SHP77 (cell line): ENCODE measurements around the gene ZNF362.
A peak's percentile ranks its signal among the peaks of the same experiment; 100 is the strongest.

Experiments used
- DNase-seq, 2 experiments: peaks; one replicate each; lab custom pipeline; 2025; lab: John Stamatoyannopoulos, UW

Gene ZNF362

GRCh38 chr1:33244809-33245186 is 11.5 kb upstream of the ZNF362 start:
- DNase-seq: no peak

- no peak for DNase-seq
Observed at GRCh38 chr1:33246171-33246570, 10.1 kb upstream of the ZNF362 start.

DNA sequence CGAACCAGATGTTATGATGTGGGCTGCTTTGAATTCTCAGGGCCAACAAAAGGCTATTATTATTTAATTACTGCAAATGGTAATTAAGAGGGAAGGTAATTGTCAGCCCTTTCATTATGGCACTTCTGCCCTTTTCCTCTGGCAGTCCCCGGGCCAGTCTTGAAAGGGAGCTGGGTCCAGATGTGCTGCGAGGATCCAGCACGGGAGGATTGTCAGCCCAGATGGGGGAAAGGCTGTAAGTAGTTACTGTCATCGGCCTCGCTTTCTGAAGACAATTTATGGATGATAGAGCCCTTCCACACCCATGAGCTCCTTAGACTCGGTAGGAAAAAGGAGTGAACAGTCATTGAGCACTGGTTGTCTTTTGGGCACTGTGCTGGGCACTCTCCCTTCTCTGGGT is 8.7 kb upstream of the ZNF362 start:
- no peak for DNase-seq

DNA sequence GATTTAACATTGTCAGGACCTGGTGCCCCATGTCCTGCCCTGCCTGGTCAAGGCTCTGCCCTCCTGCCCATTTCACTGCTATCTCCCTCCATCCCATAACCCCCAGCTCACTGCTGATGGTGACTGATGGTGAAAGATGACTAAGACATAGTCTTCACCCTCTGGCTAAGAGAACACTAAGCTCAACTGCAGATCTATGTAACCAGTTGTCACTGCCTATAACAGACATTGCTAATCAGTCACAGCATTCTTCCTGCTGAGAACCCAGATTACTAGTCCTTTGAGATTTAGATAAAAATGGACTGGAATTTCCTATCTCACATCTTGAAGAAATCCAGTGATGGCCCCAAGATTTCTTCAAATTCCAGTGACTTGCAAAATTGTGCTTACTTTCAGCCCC is 8.0 kb upstream of the ZNF362 start:
- DNase-seq: no peak

- DNase-seq: no peak
Observed at GRCh38 chr1:33249422-33249821, 6.9 kb upstream of the ZNF362 start.

GRCh38 chr1:33250217-33250616 is 6.1 kb upstream of the ZNF362 start:
- DNase-seq: no peak

GRCh38 chr1:33250724-33251123 is 5.6 kb upstream of the ZNF362 start:
- DNase-seq: no peak

DNA sequence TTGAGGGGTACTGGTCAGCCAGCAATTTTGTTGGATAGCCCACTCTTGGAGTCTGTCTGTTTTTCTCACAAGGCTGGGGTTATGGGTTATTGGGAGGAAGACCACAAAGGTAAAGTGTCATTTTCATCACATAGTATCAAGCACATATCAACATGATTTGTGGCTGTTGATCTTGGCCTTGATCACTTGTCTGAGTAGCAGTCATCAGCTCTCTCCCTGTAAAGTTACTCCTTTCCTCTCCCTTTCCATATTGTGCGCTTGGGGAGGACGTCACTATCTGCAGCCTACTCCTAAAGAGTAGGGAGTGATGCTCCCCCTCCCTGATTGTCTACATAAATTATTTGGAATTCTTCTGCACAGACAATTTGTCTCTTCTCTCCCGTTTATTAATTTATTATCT is 1.8 kb upstream of the ZNF362 start:
- DNase-seq: no peak

DNA sequence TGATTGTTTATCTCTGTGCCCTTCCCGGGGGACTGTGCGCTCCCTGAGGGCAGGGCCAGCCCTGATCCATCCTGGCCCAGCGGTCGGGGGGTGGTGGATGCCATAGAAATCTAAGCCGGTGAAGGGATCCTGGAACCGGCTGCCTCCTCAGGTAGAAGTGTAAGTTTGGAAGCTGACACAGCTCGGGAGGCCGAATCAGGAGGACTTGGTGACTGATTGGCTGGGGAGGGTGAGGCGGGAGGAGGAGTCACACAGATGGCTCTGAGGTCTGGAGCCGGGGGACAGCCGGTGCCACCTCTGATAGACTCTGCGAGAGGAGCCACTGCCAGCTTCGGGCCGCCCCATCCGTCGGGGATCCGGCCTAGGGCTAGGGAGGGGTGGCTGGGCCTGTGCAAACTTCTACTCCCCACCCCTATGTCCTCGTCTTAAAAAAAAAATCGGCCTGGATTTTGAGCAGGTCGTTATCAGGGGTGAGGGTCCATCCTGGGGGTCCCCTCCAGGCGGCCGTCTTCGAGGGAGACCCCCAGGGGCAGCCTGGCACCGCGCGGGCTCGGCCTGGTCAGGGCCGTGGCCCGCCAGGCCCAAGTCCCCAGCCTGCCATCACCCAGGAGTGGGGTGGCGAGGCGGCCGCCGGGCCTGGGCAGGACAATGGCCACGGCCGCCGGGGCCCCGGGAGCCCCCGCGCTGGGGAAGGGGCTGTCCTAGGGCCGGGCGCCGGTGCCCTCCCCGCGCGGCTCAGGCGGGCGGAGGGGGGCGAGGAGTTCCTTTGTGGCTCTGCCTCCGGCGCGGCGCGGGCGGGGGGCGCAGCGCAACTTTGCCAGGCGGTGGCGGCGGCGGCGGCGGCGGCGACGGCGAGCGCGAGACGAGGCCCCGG is 708 bp upstream of the ZNF362 start:
- peak; percentile 75 to 78 for DNase-seq

DNA sequence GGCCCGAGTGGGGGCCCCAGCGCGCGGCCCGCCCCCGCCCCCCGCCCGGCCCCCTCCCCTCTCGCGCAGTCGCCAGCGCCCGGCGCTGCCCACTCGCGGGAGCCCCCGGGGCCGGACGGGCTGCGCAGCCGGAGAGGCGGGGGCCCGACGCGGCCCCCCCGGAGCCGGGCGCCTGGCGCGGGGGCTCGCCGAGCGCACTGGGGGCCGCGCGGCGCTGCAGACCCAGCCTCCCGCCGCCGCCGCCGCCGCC is 146 bp upstream of the ZNF362 start:
- peak; percentile 5 to 26 for DNase-seq

DNA sequence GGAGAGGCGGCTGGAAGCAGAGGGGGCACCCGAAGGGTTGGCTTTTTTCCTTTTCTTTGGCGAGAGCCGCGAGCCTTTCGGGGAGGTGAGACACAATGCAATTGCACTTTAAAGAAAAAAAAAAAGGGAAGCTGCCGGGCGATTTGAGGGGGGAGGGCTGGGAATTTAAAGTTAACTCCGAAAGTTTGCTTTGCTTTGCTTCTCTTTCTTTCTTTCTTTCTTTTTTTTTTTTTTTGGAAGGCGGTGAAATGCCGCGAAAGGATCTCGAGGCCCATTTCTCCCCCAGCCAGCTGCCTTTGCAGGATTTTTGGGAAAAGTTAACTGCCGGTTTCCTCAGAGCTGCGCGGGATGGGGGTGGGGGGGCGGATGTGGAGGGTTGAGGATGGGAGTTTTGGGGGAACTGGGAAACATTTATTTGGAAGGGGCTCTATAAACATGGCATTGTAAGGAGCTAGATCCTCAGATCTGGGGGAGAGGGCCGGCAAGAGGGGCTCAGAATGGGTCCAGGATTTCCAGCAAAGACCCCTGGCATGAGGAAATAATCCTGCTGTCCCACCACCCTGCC is 997 bp downstream of the ZNF362 start:
- no peak for DNase-seq

DNA sequence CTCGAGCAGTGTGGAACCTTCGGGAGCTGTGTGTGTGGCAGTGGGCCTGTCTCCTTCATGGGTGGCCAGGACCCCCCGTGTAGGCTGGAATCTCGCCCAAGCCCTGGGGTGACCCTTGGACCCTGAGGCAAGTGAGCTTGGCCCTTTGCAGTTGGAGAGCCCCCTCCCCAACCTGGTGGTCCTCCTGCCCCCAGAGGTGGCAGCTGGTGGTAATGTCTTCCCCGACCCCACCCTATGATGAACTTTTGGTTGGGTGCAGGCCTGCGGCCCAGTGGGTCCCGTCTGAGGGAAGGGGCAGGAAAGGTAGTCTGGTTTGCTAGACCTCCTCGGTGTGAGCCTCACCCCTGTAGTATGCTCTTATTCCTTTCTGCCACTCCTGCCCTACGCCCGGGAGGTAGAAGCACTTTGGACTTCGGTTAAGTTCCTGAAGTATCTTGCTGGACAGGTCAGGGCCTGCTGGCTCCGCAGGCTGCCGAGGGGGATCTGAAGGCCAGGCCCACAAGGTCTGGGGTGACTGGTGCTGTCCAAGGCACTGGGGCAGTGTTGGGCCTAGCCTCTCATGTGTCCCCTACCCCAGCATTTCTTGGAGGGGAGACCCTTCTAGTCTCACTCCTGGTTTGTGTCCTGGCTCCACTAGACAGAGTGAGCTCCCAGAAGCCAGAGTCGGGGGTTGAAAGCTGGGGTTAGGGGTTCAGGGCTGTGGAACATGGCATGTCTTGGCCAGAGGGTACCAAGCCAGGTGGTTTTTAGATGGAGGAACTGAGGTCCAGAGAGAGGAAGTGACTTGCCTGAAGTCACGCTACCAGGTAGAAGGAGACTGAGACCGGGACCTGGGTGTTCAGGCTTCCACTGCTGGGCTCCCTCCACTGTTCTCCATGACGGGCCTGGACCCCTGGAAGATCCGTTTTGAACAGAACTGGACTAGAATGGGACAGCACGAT is 1.8 kb downstream of the ZNF362 start:
- no peak for DNase-seq

- no peak for DNase-seq
Observed at GRCh38 chr1:33258788-33259274, 2.5 kb downstream of the ZNF362 start.

GRCh38 chr1:33259879-33260278 is 3.6 kb downstream of the ZNF362 start:
- DNase-seq: no peak

DNA sequence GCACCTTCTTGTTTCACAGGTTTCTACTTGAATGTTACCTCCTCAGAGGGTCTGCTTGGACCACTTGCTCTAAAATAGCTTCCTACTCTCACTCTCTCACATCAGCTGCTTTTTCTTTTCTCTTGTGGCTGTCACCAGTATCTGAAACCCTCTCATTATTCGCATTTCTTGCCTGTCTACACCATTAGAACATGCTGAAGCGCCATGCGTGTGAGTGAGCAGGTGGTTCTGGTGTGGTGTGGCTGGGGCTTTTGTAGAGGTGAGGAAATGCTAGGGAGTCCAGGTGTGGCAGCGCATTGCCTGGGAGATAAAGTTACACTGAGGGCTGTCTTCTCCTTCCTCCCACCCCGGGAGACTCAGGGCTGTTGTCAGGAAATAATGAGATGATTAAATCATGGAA is 4.1 kb downstream of the ZNF362 start:
- DNase-seq: no peak

GRCh38 chr1:33261344-33261743 is 5.1 kb downstream of the ZNF362 start:
- no peak for DNase-seq

DNA sequence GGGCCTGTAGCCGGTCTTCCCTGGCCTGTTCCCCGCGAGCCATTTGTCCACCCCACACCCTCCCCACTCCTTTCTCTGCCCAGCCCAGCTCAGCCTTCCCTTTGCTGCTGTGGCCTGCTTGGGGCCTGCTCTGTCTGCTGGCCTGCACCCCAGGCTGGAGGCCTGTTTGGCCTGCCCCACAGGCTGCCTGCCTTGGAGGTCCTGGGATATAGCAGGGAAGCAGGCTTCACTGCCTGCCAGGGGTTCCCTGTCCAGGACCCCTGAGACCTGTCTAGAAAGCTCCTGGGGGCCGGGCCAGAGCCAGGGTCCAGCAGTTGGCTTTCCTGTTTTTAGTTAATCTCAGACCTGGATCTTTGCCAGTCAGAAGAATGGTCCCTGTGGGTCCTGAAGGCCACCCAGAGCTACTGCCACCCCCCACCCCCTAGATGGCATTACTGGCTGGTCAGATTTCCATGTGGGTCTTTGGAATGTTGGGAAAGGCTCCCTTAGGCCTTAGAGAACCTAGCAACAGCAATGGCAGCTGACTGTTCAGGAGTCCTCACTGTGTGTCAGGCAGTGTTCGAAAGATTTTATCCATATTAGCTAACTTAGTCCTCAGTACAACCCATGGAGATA is 7.7 kb downstream of the ZNF362 start:
- DNase-seq: no peak

DNA sequence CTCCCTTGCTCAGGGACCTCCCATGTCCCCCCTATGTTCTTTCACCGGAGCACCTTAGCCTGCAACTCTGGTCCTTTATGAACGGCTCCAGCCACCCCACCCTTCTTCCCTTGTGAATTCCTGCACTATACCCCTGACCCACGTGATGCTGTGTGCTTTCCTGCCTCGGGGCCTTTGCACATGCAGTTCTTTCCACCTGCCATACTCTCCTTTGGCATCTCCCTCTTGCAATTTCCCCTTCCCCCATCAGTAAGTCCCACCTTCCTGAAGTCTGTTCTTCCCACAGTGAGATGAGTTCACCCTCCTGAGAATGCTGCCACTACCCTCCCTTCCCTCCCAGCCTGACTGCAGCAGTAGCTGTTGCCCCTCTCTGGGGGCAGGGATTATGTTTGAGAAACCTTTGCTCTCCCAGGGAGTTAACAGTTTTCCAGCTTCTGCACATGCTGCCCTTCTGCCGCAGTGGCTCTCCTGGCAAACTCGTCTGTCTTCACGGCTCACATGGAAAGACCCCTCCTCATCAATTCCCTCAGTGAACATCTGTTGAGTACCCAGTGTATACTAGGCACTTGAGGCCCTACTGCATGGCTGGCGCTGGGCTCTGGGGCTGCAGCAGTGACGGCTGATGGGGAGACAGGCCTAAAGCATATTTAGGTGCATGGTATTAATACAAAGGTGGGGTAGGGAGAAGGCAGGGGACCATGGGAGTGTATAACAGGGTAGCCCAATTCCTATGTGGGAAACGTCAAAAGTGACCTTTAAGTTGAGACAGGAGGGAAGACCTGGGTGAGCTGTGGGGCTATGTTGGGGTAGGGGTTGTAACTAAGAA is 9.7 kb downstream of the ZNF362 start:
- no peak for DNase-seq

DNA sequence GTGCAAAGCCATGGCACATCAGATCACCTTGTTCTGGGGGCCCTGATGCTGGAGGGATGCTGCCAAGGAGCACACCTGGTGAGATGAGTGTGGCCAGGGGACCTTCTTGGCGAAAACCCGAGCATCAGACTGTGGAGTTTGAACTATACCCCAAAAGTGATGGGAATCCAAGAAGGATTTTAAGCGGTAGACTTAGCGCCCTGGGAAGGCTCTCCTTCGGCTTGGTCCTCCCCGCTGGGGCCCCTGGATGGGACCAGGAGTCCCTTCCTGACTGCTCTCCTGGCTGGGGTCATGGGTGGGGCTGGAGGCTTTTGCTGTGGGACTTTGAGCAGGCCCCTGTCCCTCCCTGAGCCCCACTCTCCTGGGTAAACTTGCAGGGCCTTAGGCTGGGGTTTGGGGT is 10.5 kb downstream of the ZNF362 start:
- DNase-seq: no peak

DNA sequence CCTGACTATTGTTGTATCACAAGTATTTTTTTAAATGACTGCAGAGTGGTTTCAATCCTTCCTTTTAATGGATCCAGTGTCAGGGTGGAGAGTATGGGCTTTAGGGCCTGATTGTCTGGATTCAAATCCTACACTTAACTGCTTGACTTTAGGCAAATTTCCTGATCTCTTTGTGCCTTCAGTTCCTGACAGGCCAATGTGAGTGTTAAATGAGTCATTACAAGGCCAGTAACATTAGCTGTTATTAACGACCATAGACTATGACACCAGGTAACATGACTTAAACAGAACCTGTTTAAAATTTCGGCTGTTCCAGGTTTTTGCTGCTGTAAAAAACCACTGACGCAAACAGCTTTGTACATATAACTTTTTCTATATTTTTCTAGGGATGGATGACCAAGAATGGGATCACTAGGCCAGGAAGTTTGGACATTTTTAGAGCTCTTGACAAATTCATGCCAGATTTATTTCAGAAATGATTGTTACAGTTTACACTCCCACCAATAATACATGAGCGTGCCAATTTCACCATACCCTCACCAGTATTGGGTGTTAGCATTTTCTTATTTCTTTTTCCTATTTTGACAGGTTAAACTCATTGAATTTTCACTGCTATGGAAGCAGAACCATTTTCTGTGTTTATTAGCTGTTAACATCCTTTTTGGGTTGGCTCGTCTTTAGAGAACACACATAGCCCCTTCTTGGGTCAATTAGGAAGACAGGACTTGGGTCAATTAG is 11.3 kb downstream of the ZNF362 start:
- DNase-seq: no peak

- DNase-seq: no peak
Observed at GRCh38 chr1:33268457-33268856, 12.2 kb downstream of the ZNF362 start.
